ENCODE measurements around the gene COG2. TPM values are rescaled to one million over a fixed set of nuclear protein-coding genes. Genes with fewer than 3 reads are reported as not detected.
A peak's percentile ranks its signal among the peaks of the same experiment; 100 is the strongest.

The COG2 gene
- total and polyA plus RNA-seq, 2 of the 13 experiments (the other 11 are each of a cell fraction or from before 2014, with no cell fraction given): 16.8 to 36.3 TPM

GRCh38 chr1:230705289-230706019, 63.2 kb downstream of the COG2 start (continued):
- TF ChIP-seq ZGPAT (CRISPR knock-in tag; IDR thresholded peaks at IDR 0.05): no peak
- TF ChIP-seq ZNF761 (CRISPR knock-in tag; conservative IDR thresholded peaks at IDR 0.05): no peak
- TF ChIP-seq TOE1 (CRISPR knock-in tag; IDR thresholded peaks at IDR 0.05): no peak
- TF ChIP-seq HNRNPUL1 (IDR thresholded peaks at IDR 0.05; ENCODE audit: low read depth, low read length): no peak
- TF ChIP-seq SUZ12 (IDR thresholded peaks at IDR 0.05; ENCODE audit: low read depth, low read length): no peak
- no peak for TF ChIP-seq STAT6 (CRISPR knock-in tag; IDR thresholded peaks at IDR 0.05; ENCODE audit: borderline replicate concordance)
- no peak for TF ChIP-seq SMAD1 (CRISPR knock-in tag; IDR thresholded peaks at IDR 0.05; ENCODE audit: borderline replicate concordance, low read depth)
- no peak for TF ChIP-seq TCF7 (IDR thresholded peaks at IDR 0.05; ENCODE audit: low read depth)
- no peak for TF ChIP-seq ZNF567 (CRISPR knock-in tag; IDR thresholded peaks at IDR 0.05; ENCODE audit: borderline replicate concordance)
- no peak for TF ChIP-seq ZSCAN25 (CRISPR knock-in tag; IDR thresholded peaks at IDR 0.05)
- TF ChIP-seq HOXA5 (CRISPR knock-in tag; IDR thresholded peaks at IDR 0.05): no peak
- TF ChIP-seq ZNF101 (CRISPR knock-in tag; IDR thresholded peaks at IDR 0.05; ENCODE audit: borderline replicate concordance, low read depth): no peak
- 0 out of 2 replicates have a peak, but pooled peaks have one; percentile 45 for TF ChIP-seq ZFP91 (CRISPR knock-in tag; IDR thresholded peaks at IDR 0.05; ENCODE audit: borderline replicate concordance)
- peak; percentile 36; the same call in 1 of the 2 replicates for TF ChIP-seq HIC2 (CRISPR knock-in tag; IDR thresholded peaks at IDR 0.05; ENCODE audit: low read depth)
- TF ChIP-seq FOSL2 (CRISPR knock-in tag; IDR thresholded peaks at IDR 0.05): no peak
- no peak for TF ChIP-seq PHF20 (CRISPR knock-in tag; IDR thresholded peaks at IDR 0.05)
- TF ChIP-seq IKZF4 (CRISPR knock-in tag; IDR thresholded peaks at IDR 0.05; ENCODE audit: borderline replicate concordance, low read depth, not compliant biosample characterization): no peak
- no peak for TF ChIP-seq ZNF512B (CRISPR knock-in tag; IDR thresholded peaks at IDR 0.05; ENCODE audit: borderline replicate concordance)
